ENCODE results near the gene BLOC1S2.
A peak's percentile ranks its signal among the peaks of the same experiment; 100 is the strongest.
"Not testable (repeated sequence)": the region's sequence is repeated elsewhere in the genome, so short reads cannot be mapped to it uniquely, and the experiment has no call there.

The BLOC1S2 gene

DNA sequence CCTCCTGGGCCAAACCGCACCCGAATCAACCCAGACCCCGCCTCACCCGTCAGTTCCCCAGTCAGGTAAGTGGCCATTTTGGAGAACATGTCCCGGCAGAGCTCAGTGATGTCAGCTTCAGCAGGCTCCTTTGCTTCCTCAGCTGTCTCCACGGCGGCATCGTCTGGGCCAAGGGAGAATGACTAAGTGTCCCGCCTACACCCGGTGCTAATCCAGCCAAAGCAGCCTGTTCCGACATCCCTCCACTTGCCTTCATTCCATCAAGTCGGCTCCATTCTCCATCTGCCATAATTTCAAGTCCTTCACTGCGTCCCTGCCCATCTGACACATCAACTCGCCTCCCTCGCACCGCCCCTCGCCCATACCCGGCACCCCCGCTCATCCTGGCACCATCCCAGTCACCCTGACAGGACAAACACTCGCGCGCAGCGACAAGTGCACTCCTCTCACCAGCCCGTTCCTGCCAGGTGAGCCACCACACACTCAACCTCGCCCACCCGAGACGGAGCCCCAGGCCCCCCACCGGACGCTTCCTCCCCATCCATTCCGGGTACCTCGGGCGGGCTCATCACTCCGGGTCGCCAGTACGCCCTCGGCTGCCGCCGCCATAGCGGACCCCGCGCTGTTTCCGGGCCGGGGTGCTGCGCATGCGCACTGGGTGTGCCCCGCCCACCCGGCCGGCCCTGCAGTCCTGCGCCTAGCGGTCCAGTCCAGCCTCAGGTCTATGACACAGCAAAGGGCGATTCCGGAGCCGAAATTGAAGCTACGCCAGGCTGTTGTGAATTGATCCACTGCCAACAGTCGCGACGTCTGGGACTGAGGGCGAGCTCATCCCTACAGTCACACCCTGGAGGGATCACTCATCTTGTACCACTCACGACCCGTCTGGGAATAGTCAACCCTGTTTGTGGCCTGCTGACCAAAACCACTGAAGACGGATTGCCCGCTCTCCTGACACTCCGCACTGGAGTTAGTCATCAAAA lies at the start of gene BLOC1S2:
Gene BLOC1S2, minus strand, starts transcription at position 630 of the 983 bp plus-strand sequence. Its CDS starts 21 bp downstream, at position 609.
- DNase-seq: peak; percentile 97

- DNase-seq: no peak
These were observed 48.3 kb upstream of the BLOC1S2 start for GRCh38 chr10:100334762-100335161.

DNA sequence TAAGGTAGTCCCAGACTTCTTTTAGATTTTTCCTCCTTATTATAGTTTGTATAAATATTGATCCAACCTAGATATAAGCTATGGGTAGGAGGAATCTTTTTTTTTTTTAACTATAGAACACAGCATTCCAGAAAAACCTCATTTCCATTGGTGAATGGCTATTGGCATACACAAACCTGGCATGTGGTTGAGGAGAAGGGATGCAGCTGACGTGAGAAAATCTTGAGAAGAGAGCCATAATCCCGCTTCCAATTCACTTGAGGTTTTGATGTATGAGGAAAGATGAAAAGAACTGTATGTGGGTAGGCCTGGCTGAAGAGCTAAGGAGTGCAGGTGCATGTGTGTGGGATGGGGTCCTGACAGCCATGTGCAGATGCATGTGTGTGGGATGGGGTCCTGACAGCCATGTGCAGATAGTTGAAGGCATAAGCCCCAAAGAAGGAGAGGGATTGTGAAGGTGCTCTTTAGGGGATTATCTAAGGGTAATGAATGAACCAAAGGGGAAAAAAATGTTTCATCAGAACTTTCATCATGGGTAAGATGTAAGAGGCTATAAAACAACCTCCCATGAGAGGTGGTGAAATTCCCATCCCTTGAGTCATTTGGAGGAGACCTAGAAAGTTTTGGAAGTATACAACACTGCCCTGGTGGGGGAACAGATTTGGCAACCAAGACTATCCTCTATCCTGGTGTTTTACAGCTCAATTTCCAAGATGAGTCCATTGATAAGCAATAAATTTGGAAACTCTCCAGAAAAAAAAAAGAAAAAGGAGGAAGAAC lies 47.4 kb upstream of the BLOC1S2 start:
- DNase-seq: no peak

GRCh38 chr10:100333106-100333505 lies 46.6 kb upstream of the BLOC1S2 start:
- no peak for DNase-seq

DNA sequence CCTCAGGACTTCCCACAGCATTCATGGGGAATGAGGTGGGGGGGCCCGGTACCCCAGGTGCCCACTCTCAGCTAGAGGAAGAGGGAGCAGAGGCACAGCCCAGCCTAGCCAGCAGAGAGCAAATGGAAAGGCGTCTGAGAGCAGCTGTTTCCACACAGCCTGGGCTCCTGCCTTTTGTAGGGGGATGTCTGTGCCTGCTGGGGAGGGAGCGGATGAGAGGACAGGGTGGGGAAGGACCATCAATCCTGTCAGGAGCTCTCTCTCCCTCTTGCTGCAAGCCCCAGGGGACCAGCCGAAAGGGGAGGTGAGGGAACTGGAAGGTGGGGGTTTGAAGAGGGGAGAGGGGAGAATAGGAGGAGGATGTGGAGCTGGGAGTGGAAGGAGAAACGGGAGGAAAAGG lies 43.6 kb upstream of the BLOC1S2 start, which contains the start of gene PKD2L1:
Gene PKD2L1, minus strand, starts transcription at position 150 of the 400 bp plus-strand sequence. Its CDS starts 125 bp downstream, at position 25.
- no peak for DNase-seq

DNA sequence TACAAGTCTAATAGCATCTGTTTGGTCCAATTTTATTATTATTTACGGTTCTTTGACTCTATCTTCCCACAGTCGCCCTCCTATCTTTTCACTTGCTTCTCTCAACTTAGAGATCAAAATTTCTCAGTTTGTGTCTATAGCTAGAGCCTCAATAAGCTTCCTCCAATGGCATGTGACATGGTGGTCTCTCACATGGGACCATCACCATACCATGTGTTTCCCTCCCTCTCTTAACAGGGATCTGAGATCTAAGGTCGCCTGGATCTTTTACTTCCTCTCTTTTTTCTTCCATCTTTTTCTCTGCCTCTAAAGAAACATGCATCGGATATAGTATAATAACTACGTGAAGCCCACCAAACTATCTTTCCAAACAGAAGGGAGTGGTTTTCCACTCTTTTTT lies 41.7 kb upstream of the BLOC1S2 start:
- no peak for DNase-seq

GRCh38 chr10:100327718-100328009 lies 41.2 kb upstream of the BLOC1S2 start:
- DNase-seq: no peak

DNA sequence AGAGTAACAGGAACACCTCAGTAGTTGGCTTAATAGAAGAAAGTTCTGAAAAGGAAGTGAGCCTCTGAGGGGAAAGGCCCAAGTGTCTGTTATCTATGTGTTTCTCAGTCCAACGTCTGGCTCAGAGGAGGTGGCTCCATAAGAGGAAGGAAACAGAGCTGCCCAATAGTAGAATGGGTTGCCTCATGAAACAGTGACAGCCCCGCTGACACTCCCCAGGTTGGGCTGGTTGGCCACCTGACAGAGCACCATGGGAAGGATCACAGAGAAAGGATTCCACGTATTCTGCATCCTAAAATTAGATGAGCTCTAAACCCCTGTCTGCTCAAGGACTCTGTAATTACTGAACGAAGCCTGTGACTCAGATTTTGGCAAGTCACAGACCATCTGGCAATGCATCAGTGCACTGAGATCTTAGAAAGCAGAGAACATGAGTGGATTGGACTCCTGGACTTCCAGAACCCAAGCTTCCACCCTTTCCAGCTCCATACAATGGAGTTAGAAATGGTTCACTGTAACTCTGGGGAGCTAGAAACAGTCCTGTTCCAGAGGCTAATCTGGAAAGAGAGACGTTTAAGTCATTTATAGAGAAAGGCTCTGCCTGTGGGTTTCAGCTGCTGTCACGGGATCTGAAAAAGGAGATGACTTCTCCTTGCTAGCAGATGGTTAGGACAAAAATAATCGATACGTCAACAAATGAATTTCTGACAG lies 40.7 kb upstream of the BLOC1S2 start:
- DNase-seq: no peak

- no peak for DNase-seq
These were observed 38.7 kb upstream of the BLOC1S2 start for GRCh38 chr10:100325158-100325557.

- no peak for DNase-seq
These were observed 33.4 kb upstream of the BLOC1S2 start for GRCh38 chr10:100319707-100320402.

GRCh38 chr10:100318207-100318606 lies 31.7 kb upstream of the BLOC1S2 start:
- DNase-seq: no peak

DNA sequence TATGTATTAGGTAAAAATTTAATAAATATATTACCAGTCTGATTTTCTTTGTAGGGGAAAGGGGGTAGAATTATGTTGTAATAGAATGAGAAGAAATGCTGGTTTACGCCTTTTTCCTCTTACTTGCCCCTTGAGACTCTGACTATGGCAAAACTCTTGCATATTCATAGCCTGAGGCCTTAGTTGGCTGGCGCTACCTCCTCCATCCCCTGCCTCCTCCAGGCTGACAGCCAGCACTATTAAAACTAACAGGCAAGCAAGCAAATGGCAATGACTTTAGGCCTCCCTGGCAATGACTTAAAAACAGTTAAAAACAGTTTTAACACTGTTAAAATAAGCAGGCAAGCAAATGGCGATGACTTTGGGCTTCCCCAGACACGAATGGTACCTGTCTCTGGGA lies 29.1 kb upstream of the BLOC1S2 start:
- DNase-seq: no peak

DNA sequence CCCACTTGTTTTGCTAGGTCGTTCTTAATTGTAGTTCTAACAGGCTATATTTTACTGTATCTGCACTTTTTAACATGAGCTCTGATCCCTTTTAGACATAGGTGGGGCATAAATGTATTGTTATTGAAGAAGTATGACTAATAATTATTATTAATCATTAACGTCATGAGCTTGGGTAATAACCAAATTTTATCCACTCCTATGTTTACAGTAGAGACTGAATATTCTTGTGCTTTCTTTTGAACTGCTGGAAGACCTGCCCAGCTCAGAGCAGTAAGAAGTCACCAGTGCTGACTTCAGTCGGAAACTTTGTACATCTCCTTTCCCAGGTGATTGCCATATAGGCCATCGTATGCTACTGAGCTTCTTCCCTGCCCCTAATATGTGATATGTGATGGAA lies 24.8 kb upstream of the BLOC1S2 start:
- no peak for DNase-seq

GRCh38 chr10:100307684-100308083 lies 21.2 kb upstream of the BLOC1S2 start:
- DNase-seq: no peak

DNA sequence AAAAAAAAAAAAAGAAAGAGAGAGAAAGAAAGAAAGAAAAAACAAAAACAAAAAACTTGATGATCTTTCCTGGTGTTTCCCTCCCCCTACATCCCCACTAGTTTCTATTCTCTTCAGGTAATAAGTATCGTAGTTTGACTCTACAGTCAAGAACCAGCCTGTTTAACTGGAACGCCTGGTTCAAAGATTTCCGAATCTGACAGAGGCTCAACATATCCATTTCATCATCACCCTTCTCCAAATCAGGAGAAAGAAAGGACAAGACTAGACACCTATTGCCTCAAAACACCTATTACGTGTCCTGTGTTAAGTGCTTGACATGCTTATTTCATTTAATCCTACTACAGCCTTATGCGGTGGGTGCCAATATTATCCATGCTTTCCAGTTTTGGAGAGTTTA lies 20.4 kb upstream of the BLOC1S2 start:
- DNase-seq: no peak

DNA sequence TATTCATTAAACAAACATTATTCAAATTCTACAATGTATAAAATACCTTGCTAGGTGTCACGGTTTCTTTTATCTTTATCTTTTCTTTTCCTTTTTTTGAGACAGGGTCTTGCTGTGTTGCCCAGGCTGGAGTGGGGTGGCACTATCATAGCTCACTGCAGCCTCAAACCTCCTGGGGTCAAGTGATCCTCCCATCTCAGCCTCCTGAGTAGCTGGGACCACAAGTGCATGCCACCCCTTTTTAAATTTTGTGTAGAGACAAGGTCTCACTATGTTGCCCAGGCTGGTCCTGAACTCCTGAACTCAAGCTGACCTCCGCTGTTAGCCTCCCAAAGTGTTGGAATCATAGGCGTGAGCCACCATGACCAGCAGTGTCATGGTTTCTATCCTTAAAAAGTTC lies 17.9 kb upstream of the BLOC1S2 start:
- DNase-seq: no peak

DNA sequence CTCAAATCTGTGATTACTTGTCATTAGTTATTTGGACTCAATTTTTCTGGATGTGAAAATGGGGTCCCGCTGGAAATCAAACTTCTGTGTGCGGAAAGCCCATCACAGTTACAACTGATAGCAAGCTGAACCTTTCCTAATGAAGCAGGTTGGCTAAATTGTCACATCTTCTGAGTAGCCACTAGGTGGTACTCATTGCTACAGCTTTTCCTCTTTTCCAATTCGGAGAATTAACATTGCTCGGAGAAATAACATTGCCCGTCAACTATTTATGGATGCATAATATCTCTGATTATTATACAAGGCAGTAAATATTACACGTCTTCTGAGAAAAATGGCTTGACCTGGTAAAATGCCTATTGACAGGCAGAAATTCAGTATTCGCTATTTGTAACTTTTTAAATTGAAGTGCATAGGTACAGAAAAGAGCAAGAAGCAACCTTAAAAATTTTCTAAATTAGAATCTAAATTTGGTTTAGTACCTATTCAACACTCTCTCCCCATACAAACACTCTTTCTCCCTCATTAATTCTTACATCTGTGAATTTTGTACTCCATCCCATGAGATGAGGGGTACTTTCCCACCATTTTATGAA lies 17.3 kb upstream of the BLOC1S2 start:
- no peak for DNase-seq

DNA sequence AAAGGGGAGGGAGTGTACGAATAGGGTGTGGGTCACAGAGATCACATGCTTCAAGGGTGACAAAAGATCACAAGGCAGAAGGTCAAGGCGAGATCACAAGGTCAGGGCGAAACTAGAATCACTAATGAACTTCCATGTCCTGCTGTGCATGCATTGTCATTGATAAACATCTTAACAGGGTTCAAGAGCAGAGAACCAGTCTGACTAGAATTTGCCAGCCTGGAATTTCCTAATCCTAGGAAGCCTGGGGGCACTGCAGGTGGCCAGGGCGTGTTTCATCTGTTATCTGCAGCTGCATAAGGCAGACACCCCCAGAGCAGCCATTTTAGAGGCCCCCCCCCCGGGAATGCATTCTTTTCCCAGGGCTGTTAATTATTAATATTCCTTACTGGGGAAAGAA lies 14.6 kb upstream of the BLOC1S2 start:
- not testable (repeated sequence) for DNase-seq

- DNase-seq: no peak
These were observed 10.8 kb upstream of the BLOC1S2 start for GRCh38 chr10:100297242-100297641.

DNA sequence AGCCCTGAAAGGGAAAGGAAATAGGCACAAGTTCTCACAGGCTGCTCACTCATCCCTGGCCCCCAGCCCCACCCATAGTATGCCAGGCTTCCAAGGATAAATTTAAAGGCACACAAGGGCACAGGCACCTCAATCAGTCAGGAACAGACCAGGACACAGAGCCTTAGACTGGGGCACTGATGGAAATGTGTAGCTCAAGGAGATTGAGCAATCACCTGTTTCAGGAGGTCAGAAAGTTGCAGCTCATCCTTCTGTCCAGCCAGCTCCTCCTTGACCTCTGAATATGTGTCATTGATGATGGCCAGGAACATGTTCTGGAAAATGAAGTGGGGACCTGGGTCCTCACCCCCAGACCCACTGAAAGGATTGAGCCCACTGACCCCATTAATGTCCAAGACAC lies 6.6 kb upstream of the BLOC1S2 start:
- DNase-seq: no peak

- DNase-seq: not testable (repeated sequence)
These were observed 5.8 kb upstream of the BLOC1S2 start for GRCh38 chr10:100292300-100292699.

- no peak for DNase-seq
These were observed 4.9 kb upstream of the BLOC1S2 start for GRCh38 chr10:100291356-100291755.

All from activated CD8-positive, alpha-beta memory T cell treated with anti-CD3 and anti-CD28 coated beads, Interleukin-2, amount 50 U/mL, for 48 hours (primary cell).